COLO668 (cell line): ENCODE data around the gene KIF19.
"Not testable (repeated sequence)": the region's sequence is repeated elsewhere in the genome, so short reads cannot be mapped to it uniquely, and the experiment has no call there.

Experiments used
- DNase-seq: peaks from one replicate; lab custom pipeline; 2025; ENCODE audit not compliant: unreplicated experiment; lab: John Stamatoyannopoulos, UW

Gene KIF19

DNA sequence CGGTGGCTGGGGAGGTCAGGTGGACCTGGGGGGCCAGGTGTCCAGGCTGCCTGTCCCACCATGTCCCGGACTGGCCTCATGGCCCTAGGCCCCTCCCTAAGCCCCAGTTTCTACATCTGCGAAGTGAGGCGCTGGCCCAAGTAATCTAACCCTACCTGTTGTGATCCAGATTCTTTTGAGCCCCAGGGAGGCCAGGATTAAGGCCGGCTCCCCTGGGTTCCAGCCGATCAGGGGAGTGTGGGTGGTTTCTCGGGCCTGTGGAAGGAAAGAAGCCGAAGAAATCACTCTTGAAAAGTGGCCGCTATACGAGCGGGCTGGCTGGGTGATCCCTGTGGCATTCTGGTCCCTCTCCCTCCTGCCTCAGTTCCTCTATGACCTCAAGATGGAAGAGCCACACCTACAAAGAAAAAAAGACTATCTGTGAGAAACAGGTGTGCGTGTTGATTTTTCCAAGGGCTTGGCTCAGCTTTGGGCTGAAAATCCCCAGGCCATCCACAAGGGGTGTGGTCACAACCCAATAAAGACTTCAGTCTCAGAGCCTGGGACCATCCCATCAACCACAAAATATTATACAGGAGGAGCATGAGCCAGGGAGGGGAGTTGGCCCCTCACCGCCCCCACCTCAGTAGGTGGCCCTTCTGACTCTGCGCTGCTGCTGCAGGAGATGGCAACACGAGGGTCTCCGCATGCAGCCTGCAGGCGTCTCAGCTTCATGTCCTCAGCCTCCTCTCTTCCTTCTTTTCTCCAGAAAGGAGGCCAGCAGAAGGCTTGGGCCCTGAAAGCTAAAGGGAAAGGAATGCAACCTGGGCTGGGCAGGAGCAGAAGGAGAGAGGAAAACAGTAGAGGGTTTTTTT is 61.6 kb downstream of the KIF19 start:
- DNase-seq, result no peak

DNA sequence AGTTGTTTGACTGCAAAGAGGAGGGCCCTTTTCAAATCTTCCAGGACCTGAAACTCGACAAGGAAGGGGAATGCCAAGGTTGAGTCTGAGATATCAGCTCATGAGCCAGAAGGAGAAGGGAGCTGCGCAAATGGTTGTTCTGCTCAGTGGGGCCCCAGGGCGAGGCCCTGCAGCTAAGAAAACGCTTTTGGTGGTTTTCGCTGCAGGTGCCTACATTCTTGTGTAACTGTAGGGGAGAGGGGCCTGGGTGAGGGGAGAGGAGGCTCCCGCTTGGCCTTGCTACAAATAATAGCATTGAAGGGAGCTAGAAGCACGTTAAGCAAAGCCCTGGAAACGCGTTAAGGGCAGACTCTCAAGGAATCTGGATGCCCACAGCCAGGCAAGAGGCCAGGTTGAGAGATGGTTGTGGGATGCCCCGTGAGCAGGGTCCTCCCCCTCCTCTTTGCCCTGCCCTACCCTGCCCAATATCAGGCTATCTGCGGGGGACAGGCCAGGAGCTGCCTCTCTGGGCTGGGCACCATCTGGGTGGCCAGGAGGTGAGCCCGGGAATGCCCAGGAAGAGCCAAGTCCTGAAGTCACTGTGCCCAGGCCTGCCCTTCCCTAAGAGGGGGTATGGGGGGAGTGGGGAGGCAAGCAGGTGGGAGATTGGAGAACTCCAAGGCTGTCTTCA is 63.2 kb downstream of the KIF19 start:
- no peak for DNase-seq

DNA sequence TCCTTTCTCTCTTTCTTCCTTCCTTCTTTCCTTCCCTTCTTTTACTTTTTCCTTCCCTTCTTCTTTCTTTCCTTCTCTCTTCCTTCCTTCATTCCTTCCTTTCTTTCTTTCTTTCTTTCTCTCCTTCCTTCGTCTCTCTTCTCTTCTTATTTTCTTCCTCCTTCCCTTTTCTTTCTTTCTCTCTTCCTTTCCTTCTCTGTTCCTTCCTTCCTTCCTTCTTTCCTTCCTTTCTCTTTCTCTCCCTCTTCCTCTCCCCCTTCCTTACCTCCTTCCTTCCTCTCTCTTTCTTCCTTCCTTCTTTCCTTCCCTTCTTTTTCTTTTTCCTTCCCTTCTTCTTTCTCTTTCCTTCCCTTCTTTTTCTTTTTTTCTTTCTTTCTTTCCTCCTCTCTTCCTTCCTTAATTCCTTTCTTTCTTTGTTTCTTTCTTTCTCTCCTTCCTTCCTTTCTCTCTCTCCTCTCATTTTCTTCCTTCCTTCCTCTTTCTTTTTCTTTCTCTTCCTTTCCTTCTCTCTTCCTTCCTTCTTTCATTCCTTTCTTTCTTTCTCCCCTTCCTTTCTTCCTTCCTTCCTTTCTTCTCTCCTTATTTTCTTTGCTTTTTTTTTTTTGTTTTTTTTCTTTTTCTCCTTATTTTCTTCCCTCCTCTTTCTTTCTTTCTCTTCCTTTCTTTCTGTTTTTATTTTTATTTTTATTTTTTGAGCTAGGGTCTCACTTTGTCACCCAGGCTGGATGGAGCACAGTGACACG is 64.1 kb downstream of the KIF19 start:
- no peak for DNase-seq

DNA sequence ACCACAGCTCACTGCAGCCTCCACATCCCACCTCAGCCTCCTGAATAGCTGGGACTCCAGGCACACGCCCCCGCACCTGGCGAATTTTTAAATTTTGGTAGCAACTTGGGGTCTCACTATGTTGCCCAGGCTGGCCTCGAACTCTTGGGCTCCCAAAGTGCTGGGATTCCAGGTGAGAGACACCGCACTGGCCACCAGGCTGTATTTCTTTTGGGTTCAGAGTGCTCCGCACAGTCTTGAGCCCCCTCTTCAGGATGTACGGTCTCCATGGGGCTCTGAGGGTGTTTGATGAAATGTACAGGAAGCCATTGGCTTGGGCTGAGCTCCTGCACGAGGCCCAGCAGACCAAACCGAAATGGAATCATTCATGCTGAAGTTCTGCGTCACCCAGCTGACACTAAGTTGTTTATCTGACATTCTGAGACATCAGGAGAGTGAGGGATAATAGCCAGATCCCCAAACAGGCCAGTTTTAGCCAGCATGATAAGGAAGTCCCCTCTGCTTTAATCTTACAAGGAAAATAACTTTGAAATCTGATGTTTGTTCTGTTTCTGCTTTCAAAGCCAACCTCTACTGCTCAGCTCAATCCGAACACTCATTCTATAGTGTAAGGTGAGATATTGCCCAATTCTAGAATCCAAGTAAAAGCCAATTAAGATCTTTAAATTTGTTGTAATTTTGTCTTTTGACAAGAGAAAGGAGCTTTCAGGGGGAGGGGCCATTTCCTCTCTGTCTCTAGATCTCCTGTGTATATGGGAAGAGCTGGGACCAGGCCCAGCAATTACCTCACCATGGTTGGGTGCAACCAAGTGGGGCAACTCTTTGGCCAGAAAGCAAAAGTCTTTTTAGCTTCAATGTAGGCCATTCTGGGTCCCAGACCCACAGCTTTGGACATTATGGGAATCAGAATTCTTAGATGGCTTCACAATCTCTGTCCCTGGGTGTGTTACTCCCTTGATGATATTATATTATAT is 64.9 kb downstream of the KIF19 start:
- DNase-seq, result no peak

DNA sequence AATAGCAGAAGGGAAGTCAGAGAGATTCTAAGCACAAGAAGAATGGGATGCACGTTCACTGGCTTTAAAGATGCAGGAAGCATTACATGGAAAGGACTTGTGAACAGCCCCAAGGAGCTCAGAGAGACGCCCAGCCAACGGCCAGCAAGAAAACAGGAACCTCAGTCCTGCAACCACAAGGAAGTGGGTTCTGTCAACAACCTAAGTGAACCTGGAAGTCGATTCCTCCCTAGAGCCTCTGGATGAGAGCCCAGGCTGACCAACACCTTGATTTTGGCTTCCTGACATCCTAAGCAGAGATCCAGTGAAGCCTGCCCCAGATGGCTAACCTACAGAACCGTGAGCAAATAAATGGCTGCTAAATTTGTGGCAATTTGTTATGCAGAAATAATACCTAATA is 65.7 kb downstream of the KIF19 start:
- DNase-seq, result no peak

DNA sequence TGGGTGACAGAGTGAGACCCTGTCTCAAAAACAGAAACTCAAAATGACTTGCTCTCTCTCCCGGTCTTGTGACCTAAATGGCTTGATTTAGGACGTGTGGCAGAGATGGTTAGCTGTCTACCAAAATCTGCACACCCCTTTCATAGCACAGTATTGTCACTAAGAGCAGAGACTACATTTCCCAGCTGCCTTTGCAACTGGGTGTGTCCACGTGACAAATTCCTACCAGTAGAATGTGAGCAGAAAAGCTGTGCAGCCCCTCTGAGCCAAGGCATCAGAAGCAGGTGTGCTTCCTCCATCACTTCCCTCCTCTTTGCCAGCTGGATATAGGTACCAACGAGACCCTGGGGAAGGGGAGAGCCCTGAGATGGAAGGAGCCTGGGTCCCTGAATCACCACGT is 66.8 kb downstream of the KIF19 start:
- no peak for DNase-seq

DNA sequence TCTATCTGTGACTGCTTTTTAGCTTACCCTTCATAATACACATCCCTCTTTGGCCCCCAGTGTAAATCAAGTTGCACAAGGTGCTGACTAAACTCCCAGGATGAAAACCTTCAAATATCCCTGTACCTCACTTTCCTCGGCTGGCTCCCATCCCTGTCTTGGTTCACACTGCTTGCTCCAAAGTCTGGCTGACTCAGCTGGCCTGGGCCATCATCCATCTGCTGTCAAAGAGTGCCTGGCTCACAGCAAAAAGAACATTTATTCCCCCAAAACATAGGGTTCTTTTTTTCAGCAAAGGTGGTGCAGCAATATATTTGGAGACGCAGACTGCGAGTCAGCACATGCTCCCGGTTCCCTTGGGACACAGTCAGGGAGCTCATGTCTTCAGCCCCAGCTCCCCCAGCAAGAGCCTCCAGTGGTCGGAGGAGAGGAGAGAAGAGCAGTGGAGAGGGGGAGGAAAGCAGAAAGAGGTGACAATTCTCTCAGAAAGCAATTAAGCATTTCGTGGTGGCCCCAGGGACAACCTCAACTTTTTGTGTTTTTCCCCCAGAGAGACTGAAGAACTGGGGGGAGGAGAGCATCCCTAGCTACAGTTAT is 67.4 kb downstream of the KIF19 start:
- DNase-seq, result no peak

DNA sequence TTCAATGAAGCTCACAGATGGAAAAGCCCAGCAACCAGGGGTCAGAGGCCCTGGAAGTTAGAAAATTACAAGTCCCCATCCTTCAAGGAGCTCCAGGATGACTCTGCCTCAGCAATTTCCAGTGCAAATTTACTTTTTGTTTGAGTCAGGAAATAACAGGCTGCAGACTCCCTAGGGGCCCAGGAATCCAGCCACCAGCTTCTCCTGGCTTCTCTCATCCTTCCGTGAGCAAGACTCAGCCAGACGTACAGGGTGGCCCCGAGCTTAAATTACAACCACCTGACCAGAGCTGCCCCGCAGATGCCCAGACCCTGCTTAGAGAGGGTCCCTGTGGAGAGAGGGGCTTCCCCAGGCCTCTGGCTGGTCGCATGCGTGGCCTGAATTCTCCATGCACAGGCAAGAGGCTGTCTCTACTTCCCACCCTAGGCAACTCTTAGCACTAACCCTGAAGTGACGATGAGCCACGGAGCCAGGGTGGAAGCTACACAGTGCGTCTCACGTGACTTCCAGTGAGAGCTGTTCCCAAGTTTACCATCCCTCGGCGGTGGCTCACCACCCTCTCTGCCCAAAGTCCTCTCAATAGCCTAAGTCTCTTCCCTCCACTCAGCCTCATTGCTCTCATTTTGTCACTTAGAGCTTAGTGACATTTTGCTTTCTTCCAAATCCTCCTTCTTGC is 68.4 kb downstream of the KIF19 start:
- no peak for DNase-seq

DNA sequence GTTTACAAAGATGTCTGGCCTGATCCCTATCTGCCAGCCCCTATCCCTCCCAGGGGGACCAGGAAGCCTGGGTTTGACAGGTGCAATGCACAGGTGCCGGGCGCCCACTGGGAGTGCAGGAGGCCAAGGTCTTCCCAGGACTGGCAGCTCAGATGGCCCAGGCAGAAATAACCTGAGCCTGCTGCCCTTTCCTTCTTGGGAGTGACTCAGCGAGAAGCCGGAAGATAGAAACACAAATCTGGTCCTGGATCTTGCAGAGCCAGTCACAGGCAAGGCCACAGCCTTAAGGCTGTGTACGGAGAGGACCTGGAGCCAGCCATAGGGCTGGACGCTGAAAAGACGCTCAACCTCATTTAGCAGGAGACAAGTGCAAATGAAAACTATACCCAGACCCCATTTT is 69.0 kb downstream of the KIF19 start:
- DNase-seq, result no peak

DNA sequence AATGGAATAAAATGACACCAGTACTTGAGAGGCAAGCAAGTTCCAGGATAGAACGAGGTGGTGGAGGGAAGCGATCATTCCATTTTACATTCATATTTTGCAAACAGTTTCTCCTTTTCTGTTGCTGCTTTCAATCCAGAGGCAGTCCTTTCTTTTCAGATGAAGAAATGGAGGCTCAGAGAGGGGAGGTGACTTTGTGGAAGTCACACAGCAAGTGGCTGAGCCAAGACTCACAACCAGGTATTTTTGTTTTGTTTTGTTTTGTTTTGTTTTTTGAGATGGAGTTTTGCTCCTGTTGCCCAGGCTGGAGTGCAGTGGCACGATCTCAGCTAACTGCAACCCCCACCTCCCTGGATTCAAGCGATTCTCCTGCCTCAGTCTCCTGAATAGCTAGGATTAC is 70.5 kb downstream of the KIF19 start:
- no peak for DNase-seq

DNA sequence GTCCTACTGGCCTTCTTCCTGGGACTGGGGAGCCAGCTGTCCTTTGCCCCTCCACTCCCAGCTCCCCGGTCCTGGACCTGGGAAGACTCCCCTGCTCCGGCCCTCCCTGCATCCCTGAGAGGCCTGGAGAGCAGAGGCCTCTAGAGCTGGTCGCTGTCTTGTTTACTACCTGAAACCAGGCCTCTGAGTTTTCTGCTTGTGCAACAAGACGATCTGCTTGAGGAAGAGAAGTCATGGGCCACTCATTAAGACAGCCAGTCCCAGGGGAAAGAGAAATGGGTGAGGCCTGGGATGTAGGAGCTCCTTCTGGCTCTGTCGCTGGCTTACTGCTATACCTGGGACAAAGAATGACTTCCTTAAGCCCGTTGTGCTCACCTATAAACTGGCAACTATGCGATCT is 76.0 kb downstream of the KIF19 start:
- DNase-seq, result no peak

DNA sequence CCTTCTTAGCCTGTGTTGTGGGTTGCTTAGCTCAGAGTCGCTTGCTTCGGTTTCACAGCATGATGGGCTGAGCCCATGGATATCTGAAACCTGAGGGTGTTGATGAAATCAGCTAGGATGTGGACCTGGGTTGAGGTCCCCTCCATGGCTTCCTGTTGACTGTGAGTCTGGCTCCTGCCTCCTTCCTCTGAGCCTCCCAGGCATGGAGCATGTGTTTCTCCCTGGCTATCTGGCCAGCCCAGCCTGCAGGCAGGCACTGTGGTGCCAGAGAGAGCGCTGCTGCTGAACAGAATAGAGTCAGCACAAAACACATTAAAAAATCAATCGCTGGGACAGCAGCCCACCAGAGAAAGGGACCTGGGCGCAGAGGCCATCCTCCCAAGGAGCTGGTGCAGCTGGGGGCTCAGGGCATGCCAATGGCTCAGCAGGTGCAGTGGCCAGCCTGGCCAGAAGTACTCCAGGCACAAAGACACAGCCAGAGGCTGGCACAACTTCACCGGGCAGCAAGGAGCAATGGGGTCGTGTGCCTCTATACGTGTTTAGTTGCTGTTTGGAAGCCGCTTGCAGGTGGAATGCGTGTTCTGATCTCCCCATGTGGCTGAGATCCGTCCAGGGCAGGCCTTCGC is 77.6 kb downstream of the KIF19 start:
- no peak for DNase-seq

DNA sequence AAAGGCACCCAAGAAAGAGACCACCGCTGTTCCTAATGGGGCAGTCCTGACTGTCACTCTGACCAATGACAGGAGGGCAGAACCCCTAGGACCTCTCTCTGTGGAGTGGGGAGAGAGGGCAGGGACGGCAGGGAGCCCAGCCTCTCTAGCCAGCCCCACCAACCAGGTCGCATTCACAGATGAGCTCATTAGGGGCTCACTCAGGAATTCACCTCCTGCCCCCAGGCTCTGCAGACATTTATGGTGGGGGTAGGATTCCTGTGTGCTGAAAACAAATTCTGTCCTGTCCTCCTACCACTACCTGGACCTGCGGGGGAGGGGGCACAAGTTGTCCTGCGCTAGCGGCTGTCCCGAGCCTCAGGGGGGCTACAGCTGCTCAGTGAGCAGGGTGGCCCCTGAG is 78.2 kb downstream of the KIF19 start:
- no peak for DNase-seq

DNA sequence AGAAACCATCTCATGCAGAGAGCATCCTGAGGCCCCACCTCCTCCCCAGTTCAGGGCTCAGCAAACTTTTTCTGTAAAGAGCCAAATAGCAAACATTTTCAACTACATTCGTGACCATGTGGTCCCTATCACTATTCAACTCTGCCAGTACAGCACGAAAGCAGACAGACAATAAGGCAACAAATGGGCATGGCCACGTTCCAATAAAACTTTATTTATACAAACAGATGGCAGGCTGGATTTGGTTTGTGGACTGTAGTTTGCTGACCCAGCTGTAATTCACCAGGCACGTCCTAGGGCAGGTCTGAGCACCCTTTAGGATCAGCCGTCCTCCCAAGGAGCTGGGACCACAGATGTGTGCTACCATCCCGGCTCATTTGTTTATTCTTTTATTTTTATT is 78.8 kb downstream of the KIF19 start:
- DNase-seq, result no peak

DNA sequence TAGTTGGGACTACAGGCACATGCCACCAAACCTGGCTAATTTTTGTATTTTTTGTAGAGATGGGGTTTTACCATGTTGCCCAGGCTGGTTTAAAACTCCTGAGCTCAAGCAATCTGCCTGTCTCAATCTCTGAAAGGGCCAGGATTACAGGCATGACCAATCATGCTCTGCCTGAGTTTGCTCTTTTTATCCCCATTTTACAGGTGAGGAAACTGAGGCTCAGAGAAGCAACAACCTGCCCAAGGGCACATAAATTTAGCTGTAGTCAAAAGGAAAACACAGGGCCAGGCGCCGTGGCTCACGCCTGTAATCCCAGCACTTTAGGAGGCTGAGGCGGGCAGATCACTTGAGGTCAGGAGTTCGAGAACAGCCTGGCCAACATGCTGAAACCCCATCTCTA is 79.3 kb downstream of the KIF19 start:
- DNase-seq, result not testable (repeated sequence)
